ENCODE measurements around the gene CERT1. TPM values are rescaled to one million over a fixed set of nuclear protein-coding genes. Genes with fewer than 3 reads are reported as not detected.

Gene CERT1
- total and polyA plus RNA-seq, 2 donors (not counting 3 experiments of a cell fraction or from before 2014, with no cell fraction given), result 8.0 to 21.3 TPM

DNA sequence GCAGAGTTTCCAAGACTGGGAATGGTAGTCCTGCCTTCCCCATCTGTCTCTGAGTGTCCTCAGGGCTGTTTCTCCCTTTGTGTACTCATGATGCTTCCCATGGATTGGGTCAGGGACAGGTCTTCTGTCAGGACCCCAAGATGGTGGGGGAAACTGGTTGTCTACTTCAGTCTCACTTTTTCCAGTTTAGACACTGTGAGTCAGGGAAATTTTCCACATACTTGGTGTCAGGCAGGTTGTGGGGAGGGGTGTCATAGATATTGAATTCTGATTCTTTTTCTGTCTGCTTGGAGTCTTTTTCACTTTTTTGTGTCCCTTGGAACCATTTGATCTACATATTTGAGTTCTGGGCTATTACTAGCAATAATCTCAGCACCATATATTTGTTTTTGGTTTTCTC, 10.6 kb upstream of the CERT1 start:
- H3K79me2 ChIP-seq (ENCODE audit: control insufficient read depth, insufficient read depth, low read length), result peaks cover 84% of the 10 kb centered on the region
- H3K4me3 ChIP-seq (replicated peaks in 1 of 3; ENCODE audit: insufficient read depth in 1 of 3, low read depth in 1 of 3, low read length in 3 of 3), result no peak overlapping the region
- FAIRE-seq, result no peak
- dilution Hi-C loops (cut with MboI; ENCODE audit: extremely low pct_ligation_motif_present, low sequenced_read_pairs), result no loop called here
- intact Hi-C loops (cut with micrococcal nuclease), result no loop called here
- ChIA-PET CTCF (no interaction called here), POLR2A (no interaction called here)
- peaks cover 4% of the 10 kb centered on the region for H3K9me1 ChIP-seq (replicated peaks; ENCODE audit: control insufficient read depth, extremely low read depth, insufficient read depth, low read length)
- DNase-seq (ENCODE audit: low read depth, low spot score), result no peak
- H3K27ac ChIP-seq (ENCODE audit: insufficient read depth, low read depth, low read length), result no peak overlapping the region
- no peak for TF ChIP-seq CTCF (IDR thresholded peaks at IDR 0.05; ENCODE audit: extremely low read depth in 1 of 2, insufficient read depth in 1 of 2, low read depth in 1 of 2, low read length in 2 of 2)
- H3K4me2 ChIP-seq (ENCODE audit: insufficient read depth, low read length), result no peak overlapping the region
- H3K27me3 ChIP-seq (ENCODE audit: control insufficient read depth in 2 of 2, insufficient read depth in 2 of 2, low read length in 2 of 2), result no peaks in the 10 kb centered on the region
- H3K9ac ChIP-seq (replicated peaks; ENCODE audit: extremely low read depth, insufficient read depth, low read length), result no peak overlapping the region
- H3K4me1 ChIP-seq (ENCODE audit: control insufficient read depth, extremely low read depth, insufficient read depth, low read length), result no peaks in the 10 kb centered on the region
- BruUV-seq (replicated peaks), result no TSS peak
- no peaks in the 10 kb centered on the region for H3K9me3 ChIP-seq (replicated peaks; ENCODE audit: control insufficient read depth, insufficient read depth, low read length)
- peaks cover 5% of the 10 kb centered on the region for H4K20me1 ChIP-seq (replicated peaks; ENCODE audit: control insufficient read depth, extremely low read depth, insufficient read depth, low read length)
- no peaks in the 10 kb centered on the region for H3K36me3 ChIP-seq (ENCODE audit: control insufficient read depth in 2 of 2, extremely low read depth in 1 of 2, insufficient read depth in 2 of 2, low read length in 2 of 2)
- H2AFZ ChIP-seq (ENCODE audit: low read depth, low read length), result no peak overlapping the region

GRCh38 chr5:75521195-75521594, 9.8 kb upstream of the CERT1 start:
- intact Hi-C loops (cut with micrococcal nuclease), result no loop called here
- no peaks in the 10 kb centered on the region for H3K4me1 ChIP-seq (ENCODE audit: control insufficient read depth, extremely low read depth, insufficient read depth, low read length)
- H3K27me3 ChIP-seq (ENCODE audit: control insufficient read depth in 2 of 2, insufficient read depth in 2 of 2, low read length in 2 of 2), result no peaks in the 10 kb centered on the region
- TF ChIP-seq EZH2 (IDR thresholded peaks at IDR 0.05; ENCODE audit: borderline replicate concordance, low read depth, low read length, severe bottlenecking), result no peak
- TF ChIP-seq GATA2 (IDR thresholded peaks at IDR 0.05; ENCODE audit: insufficient read depth, insufficient read length, low read depth, low read length), result no peak
- TF ChIP-seq POLR2AphosphoS5 (IDR thresholded peaks at IDR 0.05; ENCODE audit: insufficient read depth, low read depth, low read length), result no peak
- no peak for TF ChIP-seq CTCF (IDR thresholded peaks at IDR 0.05; ENCODE audit: extremely low read depth in 1 of 2, insufficient read depth in 1 of 2, low read depth in 1 of 2, low read length in 2 of 2)
- no peak for TF ChIP-seq MYC (IDR thresholded peaks at IDR 0.05; ENCODE audit: low read depth, low read length)
- no peak for TF ChIP-seq FOS (IDR thresholded peaks at IDR 0.05; ENCODE audit: borderline replicate concordance, insufficient read depth, low read length)
- no peak for TF ChIP-seq JUN (IDR thresholded peaks at IDR 0.05; ENCODE audit: borderline replicate concordance, insufficient read depth, insufficient read length, low read depth)
- no peak for TF ChIP-seq POLR2A (IDR thresholded peaks at IDR 0.05; ENCODE audit: low read depth, low read length)
- TF ChIP-seq MAX (IDR thresholded peaks at IDR 0.05; ENCODE audit: insufficient read depth, insufficient read length), result no peak
- no peak overlapping the region for H3K27ac ChIP-seq (ENCODE audit: insufficient read depth, low read depth, low read length)
- H3K9me1 ChIP-seq (replicated peaks; ENCODE audit: control insufficient read depth, extremely low read depth, insufficient read depth, low read length), result peaks cover 4% of the 10 kb centered on the region
- H3K4me3 ChIP-seq (replicated peaks in 1 of 3; ENCODE audit: insufficient read depth in 1 of 3, low read depth in 1 of 3, low read length in 3 of 3), result no peak overlapping the region
- H3K9me3 ChIP-seq (replicated peaks; ENCODE audit: control insufficient read depth, insufficient read depth, low read length), result no peaks in the 10 kb centered on the region
- no peak overlapping the region for H2AFZ ChIP-seq (ENCODE audit: low read depth, low read length)
- peaks cover 5% of the 10 kb centered on the region for H4K20me1 ChIP-seq (replicated peaks; ENCODE audit: control insufficient read depth, extremely low read depth, insufficient read depth, low read length)
- DNase-seq (ENCODE audit: low read depth, low spot score) (no peak), FAIRE-seq (no peak)
- POLR2A ChIA-PET, result no interaction called here
- dilution Hi-C loops (cut with MboI; ENCODE audit: extremely low pct_ligation_motif_present, low sequenced_read_pairs), result no loop called here
- no TSS peak for BruUV-seq (replicated peaks)
- CTCF ChIA-PET, result interaction anchor here (0.9 to 1.4 kb wide), 4 partner anchors 9 to 160 kb away, joined by 3 to 4 read pairs (median 3); partner anchors contain the start of genes CERT1 and POLK
- H3K9ac ChIP-seq (replicated peaks; ENCODE audit: extremely low read depth, insufficient read depth, low read length), result no peak overlapping the region
- H3K4me2 ChIP-seq (ENCODE audit: insufficient read depth, low read length), result no peak overlapping the region
- no peaks in the 10 kb centered on the region for H3K36me3 ChIP-seq (ENCODE audit: control insufficient read depth in 2 of 2, extremely low read depth in 1 of 2, insufficient read depth in 2 of 2, low read length in 2 of 2)
- peaks cover 86% of the 10 kb centered on the region for H3K79me2 ChIP-seq (ENCODE audit: control insufficient read depth, insufficient read depth, low read length)

All from endothelial cell of umbilical vein (primary cell).